NCI-H2029 treated with DMSO at 0.1 percent for 48 hours (cell line): ENCODE measurements around the gene ABCD2.
"Not testable (repeated sequence)": the region's sequence is repeated elsewhere in the genome, so short reads cannot be mapped to it uniquely, and the experiment has no call there.

Source experiments
- DNase-seq: peaks from one replicate; lab custom pipeline; 2025; lab: John Stamatoyannopoulos, UW

The ABCD2 gene

DNA sequence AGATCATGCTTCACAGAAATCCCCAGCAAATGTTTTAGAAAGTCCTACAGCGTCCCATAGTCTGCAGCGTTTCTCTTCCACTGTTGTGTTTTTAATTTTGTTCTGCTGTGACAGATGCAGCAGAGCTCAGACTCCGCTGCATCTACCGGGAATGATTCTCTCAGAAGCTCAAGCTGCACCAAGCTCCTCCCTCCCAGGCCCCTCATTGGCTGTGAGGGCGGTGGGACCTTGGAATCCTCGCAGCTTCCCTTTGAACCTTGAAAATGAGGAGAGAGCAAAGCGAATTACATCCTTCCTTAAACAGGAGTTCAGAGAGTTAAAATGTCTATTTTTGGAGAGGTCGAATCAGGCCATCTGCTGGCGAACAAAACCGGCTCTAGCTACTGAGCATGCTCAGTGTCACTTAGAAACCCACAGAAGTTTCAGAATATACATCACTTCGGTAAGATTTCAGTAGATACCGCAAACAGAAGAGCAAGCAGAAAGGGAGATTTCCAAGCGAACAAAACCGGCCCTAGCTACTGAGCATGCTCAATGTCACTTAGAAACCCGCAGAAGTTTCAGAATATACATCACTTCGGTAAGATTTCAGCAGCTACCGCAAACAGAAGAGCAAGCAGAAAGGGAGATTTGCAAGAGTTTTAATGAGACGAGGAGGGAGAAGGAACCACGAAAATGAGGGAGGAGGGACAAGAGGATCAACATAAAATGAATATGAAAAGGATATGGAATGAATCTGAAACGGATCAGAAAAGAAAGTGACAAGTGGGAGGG is at the start of gene ABCD2:
Gene ABCD2 (minus strand): TSS at position 144 of the 774 bp plus-strand sequence. CDS start 188 bp downstream, outside the sequence.
- DNase-seq, result no peak

DNA sequence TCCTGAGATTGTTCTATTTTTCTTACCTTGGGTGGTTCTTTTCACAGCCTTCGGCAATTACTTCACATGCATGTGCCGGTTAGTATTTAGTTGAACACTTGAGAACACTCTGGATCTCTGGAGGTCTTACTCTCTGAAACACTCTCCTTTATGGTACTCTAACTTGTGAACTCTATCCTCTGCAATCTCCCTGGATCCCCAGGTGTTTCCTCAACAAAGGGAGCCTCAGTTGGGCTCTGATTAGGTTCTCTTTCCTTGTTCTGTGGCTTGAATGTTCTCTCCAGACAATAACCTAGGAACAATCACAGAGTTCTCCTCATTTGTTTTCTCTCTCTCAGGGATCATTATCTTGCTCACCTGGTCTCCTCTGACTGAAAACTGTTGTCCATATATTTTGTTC is 40.5 kb upstream of the ABCD2 start:
- DNase-seq, result no peak

- DNase-seq, result no peak
Measured at GRCh38 chr12:39647383-39647782, 27.8 kb upstream of the ABCD2 start.

DNA sequence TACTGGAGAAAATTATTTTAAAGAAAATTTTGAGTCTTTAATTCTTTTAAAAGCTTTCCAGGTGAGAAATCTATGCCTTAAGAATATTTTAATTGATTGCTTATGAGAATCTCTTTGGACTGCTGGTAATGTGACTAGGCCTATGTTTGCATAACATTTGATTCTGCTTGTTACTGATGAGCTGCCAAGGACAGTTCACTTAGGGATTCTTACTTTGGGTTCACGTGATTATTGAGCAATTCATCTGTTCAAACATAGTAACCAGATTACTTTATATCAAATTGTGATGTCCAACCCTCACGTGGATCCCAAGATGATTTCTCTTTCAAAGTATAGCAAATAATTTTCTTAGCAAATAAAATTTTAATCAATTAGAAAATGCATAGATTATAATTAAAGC is 27.4 kb upstream of the ABCD2 start:
- no peak for DNase-seq

- no peak for DNase-seq
Measured at GRCh38 chr12:39643052-39643451, 23.4 kb upstream of the ABCD2 start.

GRCh38 chr12:39638840-39639239 is 19.2 kb upstream of the ABCD2 start:
- DNase-seq, result no peak

- DNase-seq, result no peak
Measured at GRCh38 chr12:39638178-39638577, 18.6 kb upstream of the ABCD2 start.

DNA sequence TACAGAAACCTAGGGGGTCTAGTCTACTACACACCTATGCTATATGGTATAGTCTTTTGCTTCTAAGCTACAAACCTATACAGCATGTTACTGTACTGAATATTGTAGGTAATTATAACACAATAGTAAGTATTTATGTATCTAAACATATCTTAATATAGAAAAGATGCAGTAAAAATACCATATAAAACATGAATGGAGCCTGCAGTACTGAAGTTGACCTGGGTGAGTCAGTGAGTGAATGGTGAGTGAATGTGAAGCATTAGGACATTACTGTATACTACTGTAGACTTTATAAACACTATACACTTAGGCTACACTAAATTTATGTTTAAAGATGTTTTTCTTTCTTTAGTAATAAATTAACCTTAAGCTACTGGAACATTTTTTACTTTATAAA is 13.1 kb upstream of the ABCD2 start:
- DNase-seq, result no peak

DNA sequence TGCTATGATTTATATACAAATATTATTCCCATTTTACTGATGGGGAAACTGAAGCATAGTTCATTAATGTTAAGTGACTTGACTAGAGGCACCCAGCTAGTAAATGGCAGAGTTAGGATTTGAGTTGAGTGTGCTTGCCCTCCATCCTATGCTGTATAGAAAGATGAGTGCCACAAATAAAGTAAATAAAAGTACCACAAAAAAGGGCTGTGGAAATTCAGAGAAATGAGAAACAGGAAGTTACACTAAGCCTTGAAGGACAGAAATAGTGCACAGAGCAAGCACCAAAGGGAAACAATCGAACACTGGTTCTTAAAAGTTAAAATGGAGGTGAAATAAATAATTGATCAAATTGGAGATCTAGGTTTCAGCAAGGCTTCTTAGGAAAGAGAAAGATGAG is 9.2 kb upstream of the ABCD2 start:
- no peak for DNase-seq

DNA sequence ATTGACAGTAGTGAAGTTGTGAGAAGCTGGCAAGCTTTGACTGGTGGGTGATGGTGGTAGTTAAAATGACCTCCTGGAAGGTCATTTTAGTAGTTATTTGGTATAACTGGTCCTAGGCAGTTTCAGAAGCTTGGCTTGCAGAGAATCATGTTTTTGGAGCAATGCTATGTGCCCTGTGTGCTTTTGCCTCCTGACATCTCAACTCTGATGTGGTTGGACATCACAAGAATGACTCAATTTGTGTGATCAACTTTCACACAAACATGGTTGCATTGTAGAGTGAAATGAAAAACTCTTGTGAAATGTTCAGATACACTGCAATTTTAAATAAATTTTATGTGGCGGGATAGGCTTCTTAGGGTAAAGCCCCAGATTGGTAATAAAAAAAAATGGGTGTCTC is 8.3 kb upstream of the ABCD2 start:
- no peak for DNase-seq

DNA sequence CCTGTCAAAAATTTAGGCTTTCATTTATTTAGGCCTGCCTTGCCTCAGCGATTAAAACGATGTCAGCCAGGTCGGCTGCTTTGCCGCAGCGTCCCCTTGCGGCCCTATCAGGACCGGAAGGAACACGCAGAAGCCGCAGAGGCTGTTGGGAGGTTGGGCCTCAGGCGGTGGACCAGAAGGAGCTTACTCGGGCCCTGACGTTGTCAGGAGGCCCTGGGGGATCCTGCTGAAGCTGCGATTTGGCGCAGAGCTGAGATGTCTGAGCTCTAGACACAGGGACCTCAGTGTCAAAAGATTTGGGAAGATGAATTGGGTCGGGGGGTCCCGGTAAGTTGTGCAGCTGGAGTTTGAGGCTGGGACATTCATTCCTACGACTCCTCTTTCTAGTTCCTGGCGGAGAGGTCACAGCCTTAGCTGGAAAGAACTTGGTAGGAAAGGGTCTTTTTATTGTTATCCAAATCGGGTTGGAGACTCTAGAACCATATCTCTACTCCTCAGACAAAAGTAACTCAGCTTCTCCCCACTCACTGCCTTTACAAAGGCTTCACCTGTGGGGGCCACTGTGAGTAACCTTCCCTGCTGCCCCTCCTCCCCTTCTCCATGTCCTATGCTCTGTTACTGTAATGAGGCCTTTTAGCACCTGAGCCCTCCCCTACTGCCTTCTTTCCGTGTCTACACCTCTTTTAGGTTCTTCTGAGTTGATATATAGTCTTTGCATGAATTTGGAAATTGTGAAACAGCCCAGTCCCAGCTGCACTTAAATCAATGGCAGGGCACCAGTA is 6.6 kb upstream of the ABCD2 start:
- DNase-seq, result no peak

DNA sequence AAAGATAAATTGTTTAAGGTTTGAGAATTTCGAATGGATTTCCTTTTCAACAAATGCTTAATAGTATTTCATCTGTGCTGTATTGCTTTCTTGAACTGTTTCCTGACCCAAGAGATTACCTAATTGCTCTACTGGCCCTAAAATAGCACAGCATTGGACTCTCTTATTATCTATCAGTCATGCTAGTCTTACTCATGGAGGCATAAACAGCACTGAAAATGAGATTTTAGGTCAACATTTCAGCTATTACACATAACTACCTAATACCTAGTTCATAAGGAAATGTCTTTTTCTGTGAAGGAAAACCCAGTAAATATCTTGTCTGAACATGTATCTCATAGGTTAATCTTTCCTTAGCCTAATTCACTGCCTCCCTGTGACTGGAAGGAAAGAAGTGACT is 4.3 kb upstream of the ABCD2 start:
- no peak for DNase-seq

DNA sequence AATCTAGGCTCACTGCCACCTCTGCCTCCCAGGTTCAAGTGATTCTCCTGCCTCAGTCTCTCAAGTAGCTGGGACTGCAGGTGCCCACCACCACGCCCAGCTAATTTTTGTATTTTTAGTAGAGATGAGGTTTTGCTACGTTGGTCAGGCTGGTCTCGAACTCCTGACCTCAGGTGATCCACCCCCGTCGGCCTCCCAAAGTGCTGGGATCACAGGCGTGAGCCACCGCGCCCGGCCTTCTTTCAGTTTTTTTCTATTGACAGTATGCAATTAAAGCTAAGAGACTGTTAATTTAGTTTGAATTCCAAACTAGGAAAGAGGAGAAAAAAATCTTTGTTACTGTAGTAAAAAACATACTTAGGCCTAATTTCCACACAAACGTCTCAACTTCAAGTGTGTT is 3.6 kb upstream of the ABCD2 start:
- not testable (repeated sequence) for DNase-seq

GRCh38 chr12:39622306-39622705 is 2.7 kb upstream of the ABCD2 start:
- DNase-seq, result no peak

DNA sequence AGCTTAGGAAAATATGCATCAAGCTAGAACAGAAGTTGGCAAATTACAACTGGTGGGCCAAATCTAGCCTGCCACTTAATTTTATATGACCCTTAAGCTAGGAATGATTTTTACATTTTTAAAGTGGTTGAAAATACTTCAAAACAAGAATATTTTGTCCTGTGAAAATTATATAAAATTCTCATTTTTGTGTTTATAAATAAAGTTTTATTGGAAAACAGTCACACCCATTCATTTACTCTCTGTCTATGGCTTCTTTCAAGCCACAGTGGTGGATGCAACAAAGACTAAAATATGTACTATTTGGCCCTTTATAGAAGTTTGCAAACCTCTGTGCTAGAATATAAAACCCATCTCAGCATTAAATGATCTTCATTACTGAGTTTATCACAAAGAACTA is 2.1 kb upstream of the ABCD2 start:
- no peak for DNase-seq

DNA sequence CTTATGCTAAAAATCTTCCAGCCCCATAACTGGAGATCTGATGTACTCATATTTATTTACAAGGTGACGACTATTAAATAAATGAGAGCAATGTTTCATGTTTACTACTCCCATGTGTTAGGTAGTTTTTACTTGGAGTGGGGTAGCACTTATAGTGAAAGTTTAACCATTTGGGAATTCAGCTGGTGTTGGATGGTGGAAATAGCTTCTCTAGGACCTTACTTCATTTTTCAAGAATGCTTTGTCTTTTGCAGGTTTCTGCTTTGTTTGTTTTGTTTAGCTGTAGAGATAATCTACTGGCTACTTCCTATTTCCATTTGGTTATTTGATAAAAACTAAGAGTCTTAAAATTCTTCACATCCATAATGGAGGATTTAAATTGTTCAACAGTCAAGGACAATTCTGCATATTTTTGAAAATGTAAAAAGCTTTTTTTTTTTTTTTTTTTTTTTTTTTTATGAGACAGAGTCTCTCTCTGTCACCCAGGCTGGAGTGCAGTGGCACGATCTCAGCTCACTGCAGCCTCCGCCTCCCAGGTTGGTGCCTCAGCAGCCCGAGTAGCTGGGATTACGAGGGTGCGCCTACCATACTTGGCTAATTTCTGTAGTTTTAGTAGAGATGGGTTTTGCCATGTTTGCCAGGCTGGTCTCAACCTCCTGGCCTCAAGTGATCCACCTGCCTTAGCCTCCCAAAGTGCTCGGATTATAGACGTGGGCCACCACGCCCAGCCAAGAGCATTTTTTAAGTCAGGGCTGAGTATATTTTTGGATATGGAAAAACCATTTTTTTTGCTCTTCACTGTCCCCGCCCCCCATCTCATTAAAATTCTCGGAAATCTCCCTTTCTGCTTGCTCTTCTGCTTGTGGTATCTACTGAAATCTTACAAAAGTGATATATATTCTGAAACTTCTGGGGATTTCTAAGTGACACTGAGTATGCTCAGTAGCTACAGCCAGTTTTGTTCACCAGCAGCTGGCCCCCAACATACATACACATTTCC is 1.4 kb upstream of the ABCD2 start:
- DNase-seq, result no peak

GRCh38 chr12:39619316-39619659 is 315 bp downstream of the ABCD2 start:
- DNase-seq, result no peak

- no peak for DNase-seq
Measured at GRCh38 chr12:39618701-39619100, 902 bp downstream of the ABCD2 start.

DNA sequence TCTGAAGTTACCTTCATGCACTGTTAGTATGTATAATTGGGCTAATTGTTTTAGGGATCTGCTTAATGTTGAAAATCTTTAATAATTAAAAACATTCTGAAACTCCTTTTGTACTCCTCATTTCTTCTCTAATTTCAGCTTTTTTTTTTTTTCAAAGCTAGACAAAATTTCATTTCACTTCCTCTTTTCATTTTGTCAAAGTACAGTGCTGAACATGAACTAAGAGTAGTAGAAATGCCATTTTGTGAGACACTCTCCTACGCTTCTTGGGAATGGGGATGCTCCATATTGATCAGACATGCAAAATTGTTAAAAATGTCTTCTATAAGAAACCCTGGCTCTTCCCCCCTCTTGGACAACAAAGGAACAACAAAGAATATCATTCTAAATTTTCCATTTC is 1.7 kb downstream of the ABCD2 start:
- no peak for DNase-seq

DNA sequence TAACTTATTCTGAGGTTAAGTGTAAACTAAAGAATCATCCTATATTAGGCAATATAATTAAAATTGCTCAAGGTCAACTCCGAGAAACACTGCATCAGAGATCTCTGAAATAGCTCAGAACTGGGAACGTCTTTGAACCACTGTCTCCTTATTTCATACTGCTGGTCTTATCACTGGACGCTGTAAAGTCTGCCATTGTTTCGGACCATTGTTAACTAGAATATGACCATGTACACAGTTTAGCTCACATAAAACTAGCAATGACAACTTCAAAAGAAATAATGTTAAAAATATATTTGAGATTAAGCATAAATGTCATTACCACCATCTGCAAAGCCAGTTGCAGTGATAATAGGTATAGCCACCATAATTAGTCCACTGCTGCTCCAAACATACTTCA is 2.9 kb downstream of the ABCD2 start:
- DNase-seq, result no peak

GRCh38 chr12:39616251-39616650 is 3.4 kb downstream of the ABCD2 start:
- no peak for DNase-seq

- DNase-seq, result no peak
Measured at GRCh38 chr12:39613525-39613924, 6.1 kb downstream of the ABCD2 start.
